Small intestine (tissue), 7 donors: Measurements from ENCODE around the gene ANKRD65. TPM values are rescaled to one million over a fixed set of nuclear protein-coding genes. Genes with fewer than 3 reads are reported as not detected.
"Not testable (repeated sequence)": the region's sequence is repeated elsewhere in the genome, so short reads cannot be mapped to it uniquely, and the experiment has no call there.

Experiments used
- DNase-seq, 2 donors: peaks; one replicate each; pipeline versions ENCODE4 v3.0.0 to v3.0.0-alpha.2; 2013
- FAIRE-seq: peaks from 2 replicates; lab custom pipeline; 2012; peaks lifted over from hg19 to GRCh38; lab: Jason Lieb, UNC
- H3K27ac ChIP-seq, 3 donors: one replicate each; pipeline ENCODE4 v1.5.1; 2013; ENCODE audit warnings: low read length in 2 of 3, mild to moderate bottlenecking in 2 of 3, control low read depth in 1 of 3, inconsistent platforms in 1 of 3, low read depth in 1 of 3, moderate library complexity in 1 of 3
- H3K27me3 ChIP-seq, 3 donors: one replicate each; pipeline ENCODE4 v1.6.1; 2013; ENCODE audit warnings: low read length in 3 of 3, inconsistent platforms in 1 of 3; ENCODE audit not compliant: control insufficient read depth in 3 of 3, insufficient read depth in 3 of 3
- H3K36me3 ChIP-seq, 3 donors: one replicate each; pipeline ENCODE4 v1.6.1; 2013; ENCODE audit warnings: low read length in 3 of 3, inconsistent platforms in 1 of 3, low read depth in 1 of 3, mild to moderate bottlenecking in 1 of 3, moderate library complexity in 1 of 3; ENCODE audit not compliant: control insufficient read depth in 3 of 3, insufficient read depth in 2 of 3
- H3K4me1 ChIP-seq, 3 donors: one replicate each; pipeline ENCODE4 v1.6.1; 2013; ENCODE audit warnings: low read length in 2 of 3, inconsistent platforms in 1 of 3, low read depth in 1 of 3, mild to moderate bottlenecking in 1 of 3, moderate library complexity in 1 of 3; ENCODE audit not compliant: control insufficient read depth in 3 of 3, insufficient read depth in 2 of 3
- H3K4me3 ChIP-seq, 3 donors: one replicate each; pipeline ENCODE4 v1.5.1; 2013; ENCODE audit warnings: low read length in 3 of 3, control low read depth in 1 of 3, inconsistent platforms in 1 of 3, low read depth in 1 of 3, mild to moderate bottlenecking in 1 of 3, moderate library complexity in 1 of 3
- H3K9me3 ChIP-seq, 2 donors: one replicate each; pipeline ENCODE4 v1.6.1; 2013; ENCODE audit warnings: low read depth in 1 of 2, low read length in 1 of 2; ENCODE audit not compliant: control insufficient read depth in 2 of 2, insufficient read depth in 1 of 2
- WGBS, 3 donors: extraction: QIAGEN DNeasy Blood & Tissue Kit; methylation state at CpG; one replicate each; pipeline ENCODE4 v1.1.7; 2013; 5-methylcytosine and 5-hydroxymethylcytosine counted together
- polyA plus RNA-seq, 4 donors: library from polyadenylated mRNA; stranded (reverse) in 3 of 4; unstranded in 1 of 4; fragments of 200-250 nt in 3 of 4; fragments of 120-200 nt in 1 of 4; gene quantifications; one replicate each; pipeline versions ENCODE4 v1.2.1 to v1.2.3, GENCODE V29; 2013
- donor health status: healthy with polysubstance abuse.
- donor health status: control.
- donor health status: control.
- donor health status: Bipolar disorder and iron deficiency.
- donor health status: healthy.

The ANKRD65 gene
- polyA plus RNA-seq, 4 donors: 1.1 to 1.7 (median 1.5) TPM

DNA sequence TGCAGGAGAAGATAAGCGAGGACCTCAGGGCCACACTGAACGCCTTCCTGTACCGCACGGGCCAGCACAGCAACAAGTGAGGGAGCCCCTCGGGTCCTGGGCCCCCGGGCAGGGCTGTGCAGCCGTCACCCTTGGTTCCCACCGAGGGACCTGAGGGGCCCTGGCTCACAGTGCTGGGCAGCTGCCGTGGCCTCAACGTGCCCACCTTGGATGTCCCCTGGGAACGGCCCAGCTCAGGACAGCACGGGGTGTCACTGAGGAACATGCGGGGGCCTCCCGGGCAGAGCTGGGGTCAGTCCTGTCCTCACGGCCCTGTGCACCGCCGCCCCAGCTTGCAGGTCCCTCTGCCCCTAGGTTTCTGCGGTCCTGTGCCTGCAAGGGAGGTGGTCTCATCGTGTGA lies 38.1 kb upstream of the ANKRD65 start:
- H3K36me3 ChIP-seq, H3K9me3 ChIP-seq, DNase-seq, H3K4me1 ChIP-seq, FAIRE-seq, H3K27me3 ChIP-seq, H3K4me3 ChIP-seq, H3K27ac ChIP-seq: not testable (repeated sequence)
- 84 to 94% (median 92%) methylated on average over 9 to 17 of the region's 19 CpGs for WGBS, 3 donors

DNA sequence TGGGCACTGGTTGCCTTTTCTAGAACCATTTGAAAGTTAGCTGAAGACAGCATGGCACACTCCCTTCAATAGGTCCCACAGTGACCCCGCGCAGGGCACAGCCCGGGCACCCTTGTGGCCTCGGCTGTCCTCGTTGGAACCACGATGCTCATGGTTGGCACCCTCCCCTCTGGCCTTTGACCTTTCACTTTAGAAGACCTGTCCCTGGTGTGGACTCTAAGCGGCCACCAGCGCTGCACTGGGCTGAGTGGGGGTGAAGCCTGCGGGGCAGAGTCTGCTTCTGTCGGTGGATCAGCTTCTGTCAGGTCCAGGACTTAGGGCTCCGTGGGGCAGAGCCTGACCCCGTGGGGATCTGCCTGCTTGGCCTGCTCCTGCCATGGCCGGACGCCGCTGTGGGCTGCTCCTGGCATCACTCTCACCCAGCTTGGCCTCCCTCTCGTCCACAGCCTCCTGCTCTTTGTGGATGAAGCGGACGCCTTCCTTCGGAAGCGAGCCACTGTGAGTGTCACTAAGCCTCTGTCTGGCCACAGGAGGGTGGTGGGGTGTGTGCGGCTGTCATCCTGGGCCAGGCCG lies 35.7 kb upstream of the ANKRD65 start:
- 75 to 83% (median 76%) methylated on average over 16 to 18 of the region's 22 CpGs for WGBS, 3 donors
- not testable (repeated sequence) for H3K27ac ChIP-seq, H3K4me1 ChIP-seq, H3K4me3 ChIP-seq, FAIRE-seq, H3K27me3 ChIP-seq, DNase-seq, H3K36me3 ChIP-seq, H3K9me3 ChIP-seq

DNA sequence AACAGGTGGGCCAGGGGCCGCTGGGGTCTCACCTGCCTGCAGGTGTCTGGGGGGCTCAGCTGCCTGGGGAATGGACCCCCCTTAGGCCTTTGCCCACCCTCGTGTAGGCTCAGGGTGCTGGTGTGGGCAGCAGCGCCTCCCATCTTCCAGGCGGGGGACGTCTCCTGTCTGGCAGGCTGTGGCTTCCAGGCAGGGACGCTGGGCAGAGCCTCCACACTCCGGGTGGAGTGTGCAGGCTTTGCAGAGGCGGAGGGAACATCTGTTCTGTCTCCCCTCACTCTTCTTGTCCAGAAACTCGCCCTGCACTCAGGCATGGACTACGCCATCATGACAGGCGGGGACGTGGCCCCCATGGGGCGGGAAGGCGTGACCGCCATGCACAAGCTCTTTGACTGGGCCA lies 34.9 kb upstream of the ANKRD65 start:
- H3K27ac ChIP-seq, DNase-seq, H3K9me3 ChIP-seq, H3K27me3 ChIP-seq, H3K4me1 ChIP-seq, H3K36me3 ChIP-seq, H3K4me3 ChIP-seq, FAIRE-seq: not testable (repeated sequence)
- 70 to 73% methylated on average over 3 to 4 of the region's 15 CpGs; no CpG with 5 or more reads in 1 of the 3 donors for WGBS, 3 donors

DNA sequence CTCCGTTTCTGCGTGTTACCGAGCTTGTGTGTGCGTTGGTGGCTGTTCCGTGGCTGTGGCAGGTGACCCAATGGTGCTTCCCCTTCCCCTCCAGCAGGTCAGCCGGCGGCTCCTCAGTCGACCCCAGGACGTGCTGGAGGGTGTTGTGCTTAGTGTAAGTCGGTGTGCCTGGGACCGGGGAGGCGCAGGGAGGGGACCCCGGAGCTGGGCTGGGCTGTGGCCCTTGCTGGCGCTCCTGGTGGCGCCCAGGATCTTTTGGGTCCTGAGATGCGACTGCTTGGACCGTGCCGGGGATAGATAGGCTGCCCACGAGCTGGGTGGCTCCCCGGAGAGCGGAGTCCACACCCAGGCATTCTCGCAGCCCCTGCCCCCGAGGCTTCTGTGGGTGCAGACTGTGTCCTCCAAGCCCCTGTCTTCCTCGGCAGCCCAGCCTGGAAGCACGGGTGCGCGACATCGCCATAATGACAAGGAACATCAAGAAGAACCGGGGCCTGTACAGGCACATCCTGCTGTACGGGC lies 34.3 kb upstream of the ANKRD65 start:
- Histone ChIP-seq H3K27ac (no peak overlapping the region), H3K36me3 (no peaks in the 10 kb centered on the region), H3K4me3 (no peak overlapping the region), H3K9me3 (peaks cover 0 to 2% of the 10 kb centered on the region in 2 donors), H3K4me1 (no peaks in the 10 kb centered on the region), H3K27me3 (no peaks in the 10 kb centered on the region)
- FAIRE-seq (no peak), DNase-seq (no peak)
- 77 to 89% (median 84%) methylated on average over 22 to 30 of the region's 30 CpGs for WGBS, 3 donors

DNA sequence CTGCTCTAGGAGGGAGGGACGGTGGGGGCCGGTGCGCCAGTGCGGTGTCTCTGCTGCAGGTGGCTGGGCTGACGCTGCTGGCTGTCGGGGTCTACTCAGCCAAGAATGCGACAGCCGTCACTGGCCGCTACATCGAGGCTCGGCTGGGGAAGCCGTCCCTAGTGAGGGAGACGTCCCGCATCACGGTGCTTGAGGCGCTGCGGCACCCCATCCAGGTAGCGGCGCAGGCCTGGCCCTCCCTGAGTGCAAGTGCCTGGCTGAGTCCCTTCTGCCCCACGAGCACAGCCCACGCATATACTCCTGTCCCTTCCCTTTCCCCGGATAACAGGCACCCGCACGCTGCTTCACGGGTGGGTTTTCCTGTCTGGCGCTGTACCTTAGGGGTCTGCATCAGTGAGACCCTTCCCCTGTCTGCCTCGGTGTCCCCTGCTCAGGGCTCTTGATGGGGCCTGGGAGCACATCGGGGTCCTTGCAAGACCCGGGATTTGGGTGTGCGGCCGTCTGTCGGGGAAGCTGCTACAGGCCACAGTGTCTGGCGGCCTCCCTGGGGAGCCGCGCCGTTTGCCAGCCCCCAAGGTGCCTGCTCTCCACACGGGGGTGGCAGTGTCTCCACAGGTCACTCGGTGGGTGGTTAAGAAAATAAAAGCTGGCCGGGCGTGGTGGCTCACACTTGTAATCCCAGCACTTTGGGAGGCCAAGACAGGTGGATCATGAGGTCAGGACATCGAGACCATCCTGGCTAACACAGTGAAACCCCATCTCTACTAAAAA lies 33.4 kb upstream of the ANKRD65 start:
- not testable (repeated sequence) for H3K4me3 ChIP-seq, FAIRE-seq, H3K9me3 ChIP-seq, H3K4me1 ChIP-seq, H3K36me3 ChIP-seq, DNase-seq, H3K27ac ChIP-seq, H3K27me3 ChIP-seq
- WGBS, 3 donors: 74 to 86% (median 80%) methylated on average over 26 to 37 of the region's 41 CpGs

DNA sequence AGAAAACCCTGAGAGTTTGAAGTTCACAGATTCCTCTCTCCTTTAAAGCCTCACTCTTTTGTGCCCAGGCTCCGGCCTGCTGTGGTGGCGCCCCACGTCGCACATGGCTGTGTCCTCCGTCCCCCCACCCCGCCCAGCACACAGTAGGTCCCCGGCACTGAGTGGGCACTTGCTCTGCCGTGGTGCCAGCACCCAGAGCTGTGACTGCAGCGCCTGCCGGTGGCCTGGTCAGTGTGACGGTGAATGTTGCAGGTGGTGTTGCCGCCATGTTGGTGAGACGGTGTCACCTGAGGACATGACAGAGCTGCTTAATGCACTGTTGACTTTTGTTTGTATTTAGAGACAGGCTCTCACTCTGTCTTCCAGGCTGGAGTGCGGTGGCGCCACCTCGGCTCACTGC lies 31.8 kb upstream of the ANKRD65 start:
- no peak for FAIRE-seq

DNA sequence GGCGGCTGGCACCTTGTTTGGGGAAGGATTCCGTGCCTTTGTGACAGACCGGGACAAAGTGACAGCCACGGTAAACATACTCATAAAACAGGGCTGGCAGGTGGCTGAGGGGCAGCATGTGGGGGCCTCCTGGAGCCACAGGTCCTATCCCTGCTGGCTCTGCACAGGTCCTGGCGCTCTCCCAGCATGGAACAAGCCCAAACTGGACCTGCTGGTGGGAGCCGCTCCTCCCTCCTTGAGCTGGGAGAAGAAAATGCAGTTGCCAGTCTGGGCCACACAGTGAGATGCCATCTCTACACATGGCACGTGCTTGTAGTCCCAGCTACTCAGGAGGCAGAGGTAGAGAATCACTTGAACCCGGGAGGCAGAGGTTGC lies 31.3 kb upstream of the ANKRD65 start:
- WGBS, 3 donors: 67 to 78% (median 78%) methylated on average over 8 of the region's 8 CpGs
- not testable (repeated sequence) for H3K27me3 ChIP-seq, DNase-seq, FAIRE-seq, H3K9me3 ChIP-seq, H3K4me3 ChIP-seq, H3K36me3 ChIP-seq, H3K27ac ChIP-seq, H3K4me1 ChIP-seq

More for the DNA sequence above, 31.8 kb upstream of the ANKRD65 start:
- Histone ChIP-seq H3K4me1 (no peaks in the 10 kb centered on the region), H3K36me3 (no peaks in the 10 kb centered on the region), H3K27me3 (peaks cover 0 to 2% (median 0%) of the 10 kb centered on the region in 3 donors), H3K27ac (no peak overlapping the region), H3K4me3 (no peak overlapping the region), H3K9me3 (peaks cover 0 to 2% of the 10 kb centered on the region in 2 donors)
- DNase-seq: no peak
- 92 to 94% (median 93%) methylated on average over 16 of the region's 16 CpGs for WGBS, 3 donors

DNA sequence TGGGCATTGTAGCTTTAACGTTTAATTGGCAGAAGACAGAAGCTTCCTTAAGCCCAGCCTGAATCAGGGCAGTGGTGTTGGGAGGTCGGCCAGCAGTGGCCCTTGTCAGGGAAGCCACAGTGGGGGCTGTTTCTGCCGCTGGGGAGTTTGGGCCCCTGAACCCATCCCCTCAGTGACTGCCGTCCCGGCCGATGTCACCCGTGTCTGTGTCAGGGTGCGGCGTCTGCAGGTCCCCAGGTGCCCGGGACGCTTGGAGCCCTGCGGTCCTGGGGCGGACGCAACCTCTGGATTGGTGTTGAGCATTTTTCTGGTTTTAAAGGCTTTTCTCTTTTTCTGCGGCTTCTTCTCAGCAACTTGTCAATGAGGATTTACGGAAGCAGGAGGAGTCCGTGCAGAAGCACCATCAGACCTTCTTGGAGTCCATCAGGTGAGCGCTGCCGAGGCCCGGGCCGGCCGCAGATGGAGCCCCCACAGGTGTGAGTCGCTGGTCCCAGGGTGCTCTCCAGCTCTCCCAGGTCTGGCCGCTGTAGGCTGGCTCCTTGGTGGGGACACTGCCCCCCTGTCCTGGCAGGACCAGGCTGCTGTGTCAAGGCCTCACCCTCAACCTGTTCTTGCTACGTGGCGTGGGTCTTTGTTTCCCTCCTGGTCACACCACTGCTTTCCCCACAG lies 30.8 kb upstream of the ANKRD65 start:
- 88 to 89% (median 89%) methylated on average over 25 to 26 of the region's 26 CpGs for WGBS, 3 donors
- no peak overlapping the region for H3K4me3 ChIP-seq
- H3K4me1 ChIP-seq: no peaks in the 10 kb centered on the region
- H3K36me3 ChIP-seq: no peaks in the 10 kb centered on the region
- DNase-seq: no peak
- H3K9me3 ChIP-seq: peaks cover 0 to 2% of the 10 kb centered on the region in 2 donors
- H3K27ac ChIP-seq: no peak overlapping the region
- no peak for FAIRE-seq
- H3K27me3 ChIP-seq: peaks cover 0 to 2% (median 0%) of the 10 kb centered on the region in 3 donors
